SJCRH30 (cell line): ENCODE measurements around the gene NEU4. TPM values are rescaled to one million over a fixed set of nuclear protein-coding genes. Genes with fewer than 3 reads are reported as not detected.
"Not testable (repeated sequence)": the region's sequence is repeated elsewhere in the genome, so short reads cannot be mapped to it uniquely, and the experiment has no call there.

Source experiments
- DNase-seq, 2 experiments: peaks; one replicate each; pipeline ENCODE4 v3.0.0-alpha.2; 2015 to 2020
- H3K27ac ChIP-seq: fragments of 250-450 bp; sonication (Bioruptor Pico); 2 replicates; pipeline ENCODE4 v1.5.1; 2020; ENCODE audit warnings: mild to moderate bottlenecking, moderate library complexity
- H3K27me3 ChIP-seq: fragments of 250-450 bp; sonication (Bioruptor Pico); 2 replicates; pipeline ENCODE4 v1.5.1; 2020; ENCODE audit warnings: mild to moderate bottlenecking, moderate library complexity
- H3K36me3 ChIP-seq: fragments of 250-450 bp; sonication (Bioruptor Pico); 2 replicates; pipeline ENCODE4 v1.5.1; 2020; ENCODE audit warnings: mild to moderate bottlenecking, moderate library complexity
- H3K4me1 ChIP-seq: fragments of 250-450 bp; sonication (Bioruptor Pico); 2 replicates; pipeline ENCODE4 v1.5.1; 2020; ENCODE audit warnings: mild to moderate bottlenecking, moderate library complexity
- H3K4me3 ChIP-seq: fragments of 250-450 bp; sonication (Bioruptor Pico); 2 replicates; pipeline ENCODE4 v1.5.1; 2020; ENCODE audit warnings: mild to moderate bottlenecking, moderate library complexity
- H3K9me3 ChIP-seq: fragments of 250-450 bp; sonication (Bioruptor Pico); replicated peaks from 2 replicates; pipeline ENCODE4 v1.5.1; 2020; ENCODE audit warnings: mild to moderate bottlenecking, moderate library complexity
- total RNA-seq: library from RNA; depleted of rRNA; stranded (reverse); fragments of >200 nt; shearing (Covaris generic); gene quantifications from 2 replicates; pipeline ENCODE4 v1.2.3, GENCODE V29; 2014

NEU4 gene
- total RNA-seq, 1 experiment from 2014 or later: 6.8 TPM

DNA sequence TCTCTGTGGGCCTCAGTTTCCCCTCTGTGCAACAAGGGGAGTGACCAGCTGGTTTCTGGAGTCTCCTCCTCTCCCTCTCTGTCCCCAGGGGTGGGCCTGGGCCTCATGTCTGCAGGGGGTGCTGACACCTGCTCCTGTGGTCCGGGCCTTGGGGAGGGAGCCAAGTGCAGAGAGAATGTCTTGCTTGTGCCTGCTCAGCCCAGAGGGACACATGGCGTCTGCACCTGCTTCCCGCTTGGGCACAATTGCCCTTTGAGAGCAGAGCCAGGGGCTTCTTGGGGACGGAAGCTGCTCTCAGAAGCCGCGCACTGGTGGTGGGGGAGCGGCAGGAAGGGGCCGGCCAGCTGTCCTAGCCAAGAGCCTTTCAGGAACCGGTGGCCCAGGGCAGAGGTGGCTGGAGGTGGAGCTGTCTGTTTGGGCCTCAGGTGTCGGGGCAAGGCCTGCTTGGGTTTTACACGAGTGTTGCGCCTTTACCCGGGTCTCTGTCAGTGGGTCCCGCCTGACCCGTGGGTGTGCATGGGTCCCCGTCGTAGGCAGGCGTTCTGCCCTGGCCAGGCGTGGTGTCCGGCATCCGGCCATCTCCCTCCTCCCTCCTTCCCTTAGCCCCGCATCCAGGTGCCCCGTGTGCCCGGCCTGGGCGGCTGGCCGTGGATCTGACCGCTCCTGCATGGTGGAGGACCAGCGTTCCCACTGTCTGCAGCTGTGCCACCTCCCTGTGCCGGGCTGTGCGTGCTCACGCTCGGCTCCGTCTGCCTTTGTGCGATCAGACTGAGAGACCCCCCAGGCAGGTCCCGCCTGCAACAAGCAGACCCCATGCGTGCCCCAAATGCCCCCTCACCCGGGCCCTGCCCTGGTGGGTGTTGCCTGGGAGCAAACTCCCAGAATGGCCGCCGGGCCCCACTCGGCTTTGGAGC, 4.0 kb downstream of the NEU4 start:
- H3K4me3 ChIP-seq: peak overlapping the region; percentile 2; the same call in 1 of the 2 replicates
- 0 out of 2 replicates have a peak, but pooled peaks cover 7% of the 10 kb centered on the region for H3K27me3 ChIP-seq
- no peaks in the 10 kb centered on the region for H3K9me3 ChIP-seq
- peak overlapping the region; percentile 32; the same call in 1 of the 2 replicates for H3K27ac ChIP-seq
- DNase-seq: peak; percentile 85 to 95
- H3K36me3 ChIP-seq: no peaks in the 10 kb centered on the region
- peaks cover 17% of the 10 kb centered on the region for H3K4me1 ChIP-seq

DNA sequence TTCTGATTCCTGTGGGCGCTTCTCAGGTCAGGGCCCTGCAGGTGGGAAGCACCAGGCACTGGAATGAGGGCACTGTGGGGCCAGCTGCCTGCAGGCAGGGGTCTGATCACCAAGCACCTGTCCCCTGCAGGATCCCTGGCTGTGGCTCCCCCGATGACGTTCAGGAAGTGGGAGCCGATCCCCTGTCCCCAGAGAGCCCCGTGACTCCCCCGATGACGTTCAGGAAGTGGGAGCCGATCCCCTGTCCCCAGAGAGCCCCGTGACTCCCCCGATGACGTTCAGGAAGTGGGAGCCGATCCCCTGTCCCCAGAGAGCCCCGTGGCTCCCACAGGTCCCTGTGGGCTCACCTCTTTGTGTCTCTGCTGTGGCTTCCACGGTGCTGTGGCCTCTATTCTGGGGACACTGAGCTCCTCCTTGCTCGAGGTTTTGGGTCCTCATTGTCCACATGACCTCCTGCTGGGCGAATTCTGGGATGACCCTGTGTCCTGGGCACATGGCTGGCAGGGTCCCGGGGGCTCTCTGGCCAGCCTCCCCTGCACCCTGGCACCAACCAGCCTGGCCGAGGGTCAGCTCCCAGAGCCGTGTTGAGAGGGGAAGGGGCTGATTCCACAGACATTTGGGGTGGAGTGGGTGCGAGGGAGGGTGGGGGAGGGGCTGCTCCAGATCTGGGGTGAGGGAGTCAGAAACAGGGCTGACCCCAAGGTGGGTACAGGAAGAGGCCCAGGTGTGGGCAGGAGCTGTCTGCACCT, 4.8 kb downstream of the NEU4 start:
- peak overlapping the region; percentile 30; the same call in 1 of the 2 replicates for H3K27ac ChIP-seq
- DNase-seq: peak in 1 of 2 experiments; percentile 53
- H3K9me3 ChIP-seq: no peaks in the 10 kb centered on the region
- no peaks in the 10 kb centered on the region for H3K36me3 ChIP-seq
- peaks cover 12% of the 10 kb centered on the region for H3K4me1 ChIP-seq
- H3K4me3 ChIP-seq: peak overlapping the region; percentile 2; the same call in 1 of the 2 replicates
- 0 out of 2 replicates have a peak, but pooled peaks cover 7% of the 10 kb centered on the region for H3K27me3 ChIP-seq

GRCh38 chr2:241814393-241814642, 5.3 kb downstream of the NEU4 start:
- Histone ChIP-seq H3K9me3 (no peaks in the 10 kb centered on the region), H3K27ac (no peak overlapping the region), H3K4me3 (no peak overlapping the region), H3K36me3 (no peaks in the 10 kb centered on the region), H3K4me1 (peaks cover 12% of the 10 kb centered on the region), H3K27me3 (0 out of 2 replicates have a peak, but pooled peaks cover 5% of the 10 kb centered on the region)
- no peak for DNase-seq

DNA sequence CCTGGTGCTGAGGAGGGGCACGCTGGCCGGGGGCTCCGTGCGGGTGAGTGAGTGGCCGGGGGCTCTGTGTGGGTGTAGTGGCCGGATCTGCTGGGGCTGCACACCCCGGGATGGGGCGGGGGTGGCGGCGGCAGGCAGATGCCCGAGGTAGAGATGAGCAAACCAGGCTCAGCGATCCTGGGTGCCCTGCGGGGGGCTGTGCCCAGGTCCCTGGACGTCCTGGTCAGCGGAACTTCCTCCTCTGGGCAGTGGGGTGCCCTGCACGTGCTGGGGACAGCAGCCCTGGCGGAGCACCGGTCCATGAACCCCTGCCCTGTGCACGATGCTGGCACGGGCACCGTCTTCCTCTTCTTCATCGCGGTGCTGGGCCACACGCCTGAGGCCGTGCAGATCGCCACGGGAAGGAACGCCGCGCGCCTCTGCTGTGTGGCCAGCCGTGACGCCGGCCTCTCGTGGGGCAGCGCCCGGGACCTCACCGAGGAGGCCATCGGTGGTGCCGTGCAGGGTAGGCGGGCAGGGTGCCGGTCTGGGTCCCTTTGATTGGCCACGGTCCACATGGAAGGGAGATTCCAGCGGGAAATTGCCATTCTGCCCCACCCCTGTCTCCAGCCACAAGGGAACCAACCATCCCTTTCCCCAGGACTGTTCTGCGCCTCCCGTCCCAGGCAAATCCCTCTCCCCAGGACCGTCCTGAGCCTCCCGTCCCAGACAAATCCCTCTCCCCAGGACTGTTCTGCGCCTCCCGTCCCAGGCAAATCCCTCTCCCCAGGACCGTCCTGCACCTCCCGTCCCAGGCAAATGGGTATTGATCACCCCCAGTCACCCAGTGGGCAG, 5.9 kb downstream of the NEU4 start:
- Histone ChIP-seq H3K9me3 (no peaks in the 10 kb centered on the region), H3K4me3 (no peak overlapping the region), H3K27ac (no peak overlapping the region), H3K36me3 (no peaks in the 10 kb centered on the region), H3K27me3 (no peaks in the 10 kb centered on the region), H3K4me1 (peaks cover 12% of the 10 kb centered on the region)
- no peak for DNase-seq

DNA sequence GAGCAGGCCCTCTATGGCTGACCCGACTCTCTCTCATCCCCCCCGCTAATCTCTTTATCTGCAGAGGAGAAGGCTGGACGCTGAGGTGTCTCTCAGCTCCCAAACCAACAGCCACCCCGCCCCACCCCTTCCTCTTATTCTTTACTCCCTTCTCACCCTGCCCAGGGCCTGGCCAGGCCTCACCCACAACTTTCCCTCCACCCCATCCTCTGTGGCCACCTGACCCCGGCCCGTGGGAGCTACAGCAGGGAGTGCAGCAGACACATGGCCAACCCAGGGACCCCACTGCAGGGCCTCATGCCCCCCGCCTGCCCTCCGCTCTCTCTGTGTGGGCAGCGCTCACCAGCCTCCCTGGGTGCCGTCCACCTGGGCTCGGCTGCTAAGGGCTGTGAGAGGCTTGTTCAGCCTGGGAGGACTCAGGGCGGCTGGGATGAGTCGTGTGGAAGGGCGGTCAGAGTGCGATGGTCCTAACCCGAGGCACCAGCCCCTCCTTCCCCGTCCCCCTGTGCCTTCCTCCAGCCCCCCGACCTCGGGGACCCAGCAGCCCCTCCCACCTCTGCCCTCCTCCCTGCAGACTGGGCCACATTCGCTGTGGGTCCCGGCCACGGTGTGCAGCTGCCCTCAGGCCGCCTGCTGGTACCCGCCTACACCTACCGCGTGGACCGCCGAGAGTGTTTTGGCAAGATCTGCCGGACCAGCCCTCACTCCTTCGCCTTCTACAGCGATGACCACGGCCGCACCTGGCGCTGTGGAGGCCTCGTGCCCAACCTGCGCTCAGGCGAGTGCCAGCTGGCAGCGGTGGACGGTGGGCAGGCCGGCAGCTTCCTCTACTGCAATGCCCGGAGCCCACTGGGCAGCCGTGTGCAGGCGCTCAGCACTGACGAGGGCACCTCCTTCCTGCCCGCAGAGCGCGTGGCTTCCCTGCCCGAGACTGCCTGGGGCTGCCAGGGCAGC, 6.8 kb downstream of the NEU4 start:
- Histone ChIP-seq H3K9me3 (no peaks in the 10 kb centered on the region), H3K4me1 (peaks cover 12% of the 10 kb centered on the region), H3K36me3 (no peaks in the 10 kb centered on the region), H3K27me3 (no peaks in the 10 kb centered on the region), H3K4me3 (no peak overlapping the region), H3K27ac (no peak overlapping the region)
- DNase-seq: no peak

GRCh38 chr2:241816431-241817121, 7.6 kb downstream of the NEU4 start:
- DNase-seq: no peak
- Histone ChIP-seq H3K27ac (no peak overlapping the region), H3K36me3 (no peaks in the 10 kb centered on the region), H3K27me3 (no peaks in the 10 kb centered on the region), H3K4me3 (no peak overlapping the region), H3K4me1 (peaks cover 12% of the 10 kb centered on the region), H3K9me3 (no peaks in the 10 kb centered on the region)

DNA sequence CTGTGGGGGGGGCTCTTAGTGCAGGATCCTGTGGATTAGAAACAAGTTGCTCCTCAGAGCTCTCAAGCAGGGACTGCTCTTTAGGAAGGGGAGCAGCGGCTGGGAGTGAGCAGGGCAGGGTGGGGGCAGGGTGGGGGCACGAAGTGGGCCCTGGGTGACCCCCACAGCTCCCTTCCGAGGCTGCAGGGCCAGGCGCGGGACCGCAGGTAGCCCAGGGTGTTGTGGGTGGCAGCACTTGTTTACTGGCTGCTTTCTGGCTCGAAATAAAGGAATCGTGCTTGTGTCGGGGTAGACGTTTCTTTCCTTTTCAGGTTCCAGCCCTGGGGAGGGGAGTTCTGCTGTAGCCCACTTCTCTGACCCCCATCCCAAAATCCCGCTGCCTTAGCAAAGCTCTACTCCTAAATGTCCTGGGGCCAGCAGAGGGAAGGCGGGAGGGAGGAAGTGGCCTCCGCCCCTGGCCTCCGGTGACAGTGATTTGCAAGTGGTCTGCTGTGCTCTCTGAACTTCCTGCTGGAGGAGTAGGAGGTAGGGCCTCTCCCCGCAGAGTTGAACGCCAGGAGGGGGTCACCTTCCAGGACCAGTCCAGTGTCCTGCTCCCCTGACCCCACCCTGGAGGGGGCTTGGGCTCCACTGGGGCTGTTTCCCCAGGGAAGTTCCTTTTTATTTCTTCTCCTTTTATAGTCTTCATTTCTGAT, 8.3 kb downstream of the NEU4 start:
- peaks cover 11% of the 10 kb centered on the region for H3K4me1 ChIP-seq
- no peaks in the 10 kb centered on the region for H3K9me3 ChIP-seq
- H3K36me3 ChIP-seq: no peaks in the 10 kb centered on the region
- no peak for DNase-seq
- no peak overlapping the region for H3K27ac ChIP-seq
- no peak overlapping the region for H3K4me3 ChIP-seq
- no peaks in the 10 kb centered on the region for H3K27me3 ChIP-seq

DNA sequence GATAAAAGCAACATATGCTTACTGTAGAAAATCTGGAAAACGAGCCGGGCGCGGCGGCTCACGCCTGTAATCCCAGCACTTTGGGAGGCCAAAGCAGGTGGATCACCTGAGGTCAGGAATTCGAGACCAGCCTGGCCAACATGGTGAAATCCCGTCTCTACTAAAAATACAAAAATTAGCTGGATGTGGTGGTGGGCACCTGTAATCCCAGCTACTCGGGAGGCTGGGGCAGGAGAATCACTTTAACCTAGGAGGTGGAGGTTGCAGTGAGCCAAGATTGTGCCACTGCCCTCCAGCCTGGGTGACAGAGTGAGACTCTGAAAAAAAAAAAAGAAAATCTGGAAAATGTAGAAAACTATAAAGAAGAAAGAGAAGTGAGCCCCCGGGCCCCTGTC, 8.8 kb downstream of the NEU4 start:
- not testable (repeated sequence) for H3K4me1 ChIP-seq, H3K9me3 ChIP-seq, H3K27ac ChIP-seq, H3K27me3 ChIP-seq, H3K4me3 ChIP-seq, DNase-seq, H3K36me3 ChIP-seq

GRCh38 chr2:241818229-241818942, 9.4 kb downstream of the NEU4 start:
- no peaks in the 10 kb centered on the region for H3K27me3 ChIP-seq
- peaks cover 1% of the 10 kb centered on the region; the same call in 1 of the 2 replicates for H3K4me1 ChIP-seq
- H3K36me3 ChIP-seq: no peaks in the 10 kb centered on the region
- no peak overlapping the region for H3K4me3 ChIP-seq
- no peak for DNase-seq
- H3K9me3 ChIP-seq: 0 out of 2 replicates have a peak, but pooled peaks cover 3% of the 10 kb centered on the region
- H3K27ac ChIP-seq: no peak overlapping the region

- Histone ChIP-seq H3K4me3 (no peak overlapping the region), H3K9me3 (0 out of 2 replicates have a peak, but pooled peaks cover 3% of the 10 kb centered on the region), H3K27ac (no peak overlapping the region), H3K4me1 (no peaks in the 10 kb centered on the region), H3K36me3 (no peaks in the 10 kb centered on the region), H3K27me3 (no peaks in the 10 kb centered on the region)
- no peak for DNase-seq
These were observed 9.9 kb downstream of the NEU4 start for GRCh38 chr2:241818943-241819270.

DNA sequence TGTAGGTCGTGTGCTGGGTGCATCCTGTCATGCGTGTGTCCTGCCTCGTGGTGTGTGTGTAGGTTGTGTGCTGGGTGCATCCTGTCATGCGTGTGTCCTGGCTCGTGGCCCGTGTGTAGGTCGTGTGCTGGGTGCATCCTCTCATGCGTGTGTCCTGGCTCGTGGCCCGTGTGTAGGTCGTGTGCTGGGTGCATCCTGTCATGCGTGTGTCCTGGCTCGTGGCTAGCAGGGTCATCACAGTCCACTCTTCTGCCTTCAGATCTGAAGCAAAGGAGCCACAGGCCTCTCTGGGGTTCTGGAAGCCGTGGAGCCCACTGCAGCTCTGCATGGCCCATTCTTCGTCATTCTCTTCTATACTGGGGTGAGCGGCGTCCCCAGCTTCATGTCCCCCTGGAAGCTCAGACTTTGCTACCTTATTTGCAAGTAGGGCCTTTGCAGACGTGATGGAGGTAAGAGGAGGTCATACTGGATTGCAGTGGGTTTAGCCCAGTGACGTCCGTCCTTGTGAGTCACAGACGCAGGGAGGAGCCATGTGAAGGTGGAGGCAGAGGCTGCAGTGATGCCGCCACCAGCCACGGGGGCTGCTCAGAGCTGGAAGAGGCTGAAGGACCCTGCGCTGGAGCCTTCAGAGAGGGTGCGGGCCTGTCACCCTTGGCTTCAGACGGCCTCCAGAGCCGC, 11.1 kb downstream of the NEU4 start:
- H3K9me3 ChIP-seq, H3K4me1 ChIP-seq, H3K27ac ChIP-seq, DNase-seq, H3K36me3 ChIP-seq, H3K4me3 ChIP-seq, H3K27me3 ChIP-seq: not testable (repeated sequence)
